ENCODE measurements around the gene RABEP2.
"Not testable (repeated sequence)": the region's sequence is repeated elsewhere in the genome, so short reads cannot be mapped to it uniquely, and the experiment has no call there.

- not testable (repeated sequence) for TF ChIP-seq CTCF (conservative IDR thresholded peaks at IDR 0.05; ENCODE audit: low read depth, low read length); EZH2 (IDR thresholded peaks at IDR 0.05; ENCODE audit: low read length, unreplicated experiment); EZH2phosphoT487 (IDR thresholded peaks at IDR 0.05; ENCODE audit: borderline replicate concordance, low read length)
Observed at GRCh38 chr16:28939825-28940224, 14.8 kb upstream of the RABEP2 start.

Measured in PC-3 (cell line).